ENCODE data around the gene ZNF831.

Gene ZNF831

DNA sequence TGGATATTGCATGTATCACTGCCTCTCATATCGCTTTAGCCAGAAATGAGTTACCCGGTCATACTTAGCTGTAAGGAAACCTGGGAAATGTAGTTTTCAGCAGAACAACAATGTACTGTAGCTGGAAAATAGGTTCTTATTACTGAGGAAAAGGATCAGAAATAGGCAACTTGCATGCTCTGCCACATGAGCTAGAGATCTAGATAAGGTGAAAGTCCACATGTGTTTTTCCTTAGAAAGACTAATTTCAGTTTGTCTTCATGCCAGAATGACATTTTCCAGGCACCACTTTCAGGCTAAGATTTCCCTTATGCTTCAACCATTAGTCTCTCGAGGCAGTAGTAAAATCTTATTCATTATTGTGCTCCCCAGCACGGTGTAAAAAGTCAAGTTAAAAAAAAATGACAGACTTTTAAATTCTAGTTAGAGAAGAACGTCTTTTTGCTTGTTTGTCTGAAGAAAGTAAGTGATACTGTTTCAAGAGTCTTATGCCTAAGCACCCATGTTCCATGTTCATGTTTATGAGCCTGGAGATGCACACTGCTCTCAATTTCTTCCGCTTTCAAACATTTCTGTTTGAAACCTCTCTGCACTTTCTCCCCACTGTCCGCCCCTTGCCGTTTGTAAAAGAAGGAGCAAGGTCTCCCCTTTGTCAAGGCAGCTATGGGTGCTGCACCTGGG is 67.6 kb downstream of the ZNF831 start:
- no peak for FAIRE-seq
- DNase-seq (ENCODE audit: insufficient read length, low spot score) = no peak
- TF ChIP-seq CTCF (IDR thresholded peaks at IDR 0.05; ENCODE audit: insufficient read depth, missing control alignments) = no peak

DNA sequence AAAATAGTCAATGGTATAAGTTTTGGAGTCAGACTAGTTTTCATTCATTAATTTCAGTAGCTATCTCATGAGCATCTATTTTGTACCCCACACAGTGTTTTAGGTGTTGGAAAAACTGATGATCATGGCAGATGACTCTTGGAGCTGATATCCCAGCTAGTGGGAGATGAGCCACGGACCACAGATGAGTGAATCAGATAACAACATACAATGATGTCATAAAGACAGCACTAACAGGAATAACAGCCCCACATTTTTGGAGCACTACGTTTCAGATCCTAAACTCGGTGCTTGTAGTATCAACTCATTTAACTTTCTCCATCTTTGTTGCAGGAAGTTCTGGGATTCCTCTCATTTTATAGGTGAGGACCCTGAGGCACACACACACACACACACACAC is 69.0 kb downstream of the ZNF831 start:
- DNase-seq (ENCODE audit: insufficient read length, low spot score) = no peak
- no peak for FAIRE-seq
- no peak for TF ChIP-seq CTCF (IDR thresholded peaks at IDR 0.05; ENCODE audit: insufficient read depth, missing control alignments)

DNA sequence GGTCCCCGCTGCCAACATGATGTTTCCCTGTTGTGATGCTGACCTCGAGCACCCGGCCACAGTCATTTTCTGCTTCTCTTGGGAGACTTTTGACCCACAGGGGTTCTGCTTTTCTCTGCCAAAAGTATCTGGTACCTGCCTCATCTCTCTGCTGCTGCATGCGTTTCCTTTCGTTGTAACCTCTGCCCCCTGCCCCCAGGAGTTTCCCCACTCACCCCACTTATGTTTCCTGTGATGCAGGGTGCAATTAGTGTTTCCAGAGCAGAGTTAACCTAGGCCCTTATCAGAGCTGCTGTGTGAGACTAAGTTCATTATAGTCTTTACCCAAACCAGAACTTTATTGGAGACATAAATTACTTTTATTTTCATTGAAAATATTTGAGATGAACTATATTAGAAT is 71.6 kb downstream of the ZNF831 start:
- DNase-seq (ENCODE audit: insufficient read length, low spot score) (no peak), FAIRE-seq (no peak)
- no peak for TF ChIP-seq CTCF (IDR thresholded peaks at IDR 0.05; ENCODE audit: insufficient read depth, missing control alignments)

DNA sequence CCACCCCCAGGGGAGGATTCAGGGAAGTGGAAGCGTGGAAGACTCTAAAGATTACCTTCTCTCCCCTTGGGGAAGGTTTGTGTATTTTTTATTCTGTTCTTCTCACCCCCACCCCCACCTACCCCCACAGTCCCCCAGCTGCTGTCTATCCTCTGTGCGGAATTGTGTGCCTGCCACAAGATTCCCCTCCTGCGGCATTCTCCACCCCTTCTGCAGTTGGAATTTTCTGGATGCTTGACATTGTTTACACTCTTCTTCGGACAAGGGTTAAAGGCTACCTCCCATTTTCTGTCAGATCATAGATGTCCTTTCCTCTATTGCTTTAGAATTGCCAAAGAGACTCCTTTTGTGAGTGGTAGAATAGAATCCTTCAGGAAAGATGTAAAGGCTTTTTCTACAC is 76.4 kb downstream of the ZNF831 start:
- DNase-seq (ENCODE audit: insufficient read length, low spot score) (no peak), FAIRE-seq (no peak)
- no peak for TF ChIP-seq CTCF (IDR thresholded peaks at IDR 0.05; ENCODE audit: insufficient read depth, missing control alignments)

- TF ChIP-seq CTCF (IDR thresholded peaks at IDR 0.05; ENCODE audit: insufficient read depth, missing control alignments) = no peak
- no peak for DNase-seq (ENCODE audit: insufficient read length, low spot score)
- no peak for FAIRE-seq
Observed at GRCh38 chr20:59242714-59243626, 79.3 kb downstream of the ZNF831 start.

DNA sequence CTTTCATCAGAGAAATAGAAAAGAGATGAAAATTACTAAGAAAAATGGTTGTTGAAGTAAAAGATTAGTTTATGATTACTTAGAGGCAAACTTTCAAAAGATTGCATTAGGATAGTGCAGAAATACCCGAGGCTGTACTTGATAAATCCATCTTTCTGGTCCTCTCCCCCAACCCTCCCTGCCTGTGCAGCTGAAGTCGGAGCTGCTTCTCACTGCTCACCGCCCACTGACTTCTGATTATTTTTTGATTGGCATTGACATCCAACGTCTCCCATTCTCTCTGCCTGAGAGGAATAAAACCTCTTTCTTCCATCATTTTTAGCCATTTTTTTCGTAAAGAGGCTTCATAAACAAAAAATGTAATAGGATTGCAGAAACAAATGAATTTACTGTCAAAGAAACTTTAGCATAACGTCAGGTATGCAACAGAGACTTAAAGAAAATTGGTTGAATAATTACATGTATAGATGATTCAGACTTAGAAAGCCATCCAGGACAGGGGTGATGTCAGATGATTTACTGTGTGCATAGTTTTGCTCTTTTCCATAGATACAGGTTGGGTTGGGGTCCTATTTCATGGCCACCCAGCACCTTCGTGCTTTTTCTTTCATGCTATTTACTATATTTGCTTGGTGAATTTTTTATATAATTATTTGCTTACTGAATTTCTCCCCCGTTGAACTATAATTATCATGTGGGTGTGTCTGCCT is 83.2 kb downstream of the ZNF831 start:
- no peak for FAIRE-seq
- no peak for TF ChIP-seq CTCF (IDR thresholded peaks at IDR 0.05; ENCODE audit: insufficient read depth, missing control alignments)
- DNase-seq (ENCODE audit: insufficient read length, low spot score) = no peak
